Measurements from ENCODE around the gene SCN1B. TPM values are rescaled to one million over a fixed set of nuclear protein-coding genes. Genes with fewer than 3 reads are reported as not detected.

SCN1B gene
- 10 to 100 TPM in 1 of 2 donors, 1 to 10 TPM in 1; 5.8 to 17.2 TPM for total RNA-seq
- polyA plus RNA-seq (ENCODE audit: insufficient read length in 2 of 2), result 10 to 100 TPM; 16.1 to 24.0 TPM
- long read RNA-seq, donor 1, transcript SCN1B-201 (6 exons, 1,670 nt), result major isoform, 6 of 8 reads
- long read RNA-seq, donor 1, partial matches to known transcripts, result 0 of 8 reads
- long read RNA-seq, donor 1, other reads (novel, unspliced or antisense), result 0 of 8 reads
- long read RNA-seq, donor 2, partial matches to known transcripts, result 0 of 3 reads
- long read RNA-seq, donor 2, other reads (novel, unspliced or antisense), result 0 of 3 reads
- long read RNA-seq, donor 3, result 0 reads
- long read RNA-seq, donor 4, full-length matches to known transcripts, result 1 of 1 reads
- long read RNA-seq, donor 4, partial matches to known transcripts, result 0 of 1 reads
- long read RNA-seq, donor 4, other reads (novel, unspliced or antisense), result 0 of 1 reads

GRCh38 chr19:35030257-35031071 lies at the start of gene SCN1B:
SCN1B (plus strand) TSS chr19:35030470; CDS start chr19:35030821, 351 bp downstream.
- Histone ChIP-seq H3K36me3 (ENCODE audit: control insufficient read depth, insufficient read depth, low read length) (peaks cover 42% of the 10 kb centered on the region), H3K27ac (ENCODE audit: low read depth, low read length) (no peak within 1 kb of the TSS), H3K9me3 (ENCODE audit: control insufficient read depth, insufficient read depth, low read length) (no peaks in the 10 kb centered on the region), H3K27me3 (ENCODE audit: control insufficient read depth, insufficient read depth, low read length) (peaks cover 16% of the 10 kb centered on the region), H3K4me1 (ENCODE audit: control insufficient read depth, insufficient read depth, low read length) (peaks cover 14% of the 10 kb centered on the region), H3K4me3 (ENCODE audit: low read depth, low read length) (peak within 1 kb of the TSS; percentile 16)
- under 1% methylated on average over 108 of the region's 118 CpGs for WGBS (ENCODE audit: insufficient coverage)
- peak in 2 of 6 donors; percentile 64 to 66 for DNase-seq (ENCODE audit: low read depth in 4 of 6, low spot score in 6 of 6)

GRCh38 chr19:34982275-34982674 lies 48.0 kb upstream of the SCN1B start:
- H3K4me3 ChIP-seq (ENCODE audit: low read depth, low read length), result no peak overlapping the region

GRCh38 chr19:34983786-34984185 lies 46.5 kb upstream of the SCN1B start:
- Histone ChIP-seq H3K9me3 (ENCODE audit: control insufficient read depth, insufficient read depth, low read length) (no peaks in the 10 kb centered on the region), H3K27me3 (ENCODE audit: control insufficient read depth, insufficient read depth, low read length) (no peaks in the 10 kb centered on the region), H3K27ac (ENCODE audit: low read depth, low read length) (no peak overlapping the region), H3K4me1 (ENCODE audit: control insufficient read depth, insufficient read depth, low read length) (peaks cover 3% of the 10 kb centered on the region), H3K4me3 (ENCODE audit: low read depth, low read length) (no peak overlapping the region), H3K36me3 (ENCODE audit: control insufficient read depth, insufficient read depth, low read length) (no peaks in the 10 kb centered on the region)
- no peak for DNase-seq (ENCODE audit: low read depth in 4 of 6, low spot score in 6 of 6)
- 100% methylated on average over 2 of the region's 4 CpGs for WGBS (ENCODE audit: insufficient coverage)

More at GRCh38 chr19:34982275-34982674, 48.0 kb upstream of the SCN1B start:
- no peaks in the 10 kb centered on the region for H3K9me3 ChIP-seq (ENCODE audit: control insufficient read depth, insufficient read depth, low read length)
- H3K27me3 ChIP-seq (ENCODE audit: control insufficient read depth, insufficient read depth, low read length), result no peaks in the 10 kb centered on the region
- no peak overlapping the region for H3K27ac ChIP-seq (ENCODE audit: low read depth, low read length)
- no peak for DNase-seq (ENCODE audit: low read depth in 4 of 6, low spot score in 6 of 6)
- peaks cover 3% of the 10 kb centered on the region for H3K4me1 ChIP-seq (ENCODE audit: control insufficient read depth, insufficient read depth, low read length)
- H3K36me3 ChIP-seq (ENCODE audit: control insufficient read depth, insufficient read depth, low read length), result no peaks in the 10 kb centered on the region
- WGBS (ENCODE audit: insufficient coverage), result no CpG with 5 or more reads among the region's 5 CpGs

- DNase-seq (ENCODE audit: low read depth in 4 of 6, low spot score in 6 of 6), result no peak
- Histone ChIP-seq H3K27me3 (ENCODE audit: control insufficient read depth, insufficient read depth, low read length) (no peaks in the 10 kb centered on the region), H3K4me3 (ENCODE audit: low read depth, low read length) (no peak overlapping the region), H3K27ac (ENCODE audit: low read depth, low read length) (no peak overlapping the region), H3K36me3 (ENCODE audit: control insufficient read depth, insufficient read depth, low read length) (no peaks in the 10 kb centered on the region), H3K4me1 (ENCODE audit: control insufficient read depth, insufficient read depth, low read length) (peaks cover 3% of the 10 kb centered on the region), H3K9me3 (ENCODE audit: control insufficient read depth, insufficient read depth, low read length) (no peaks in the 10 kb centered on the region)
- WGBS (ENCODE audit: insufficient coverage), result no CpG with 5 or more reads among the region's 3 CpGs
These were observed 46.0 kb upstream of the SCN1B start for GRCh38 chr19:34984287-34984686.

- Histone ChIP-seq H3K4me1 (ENCODE audit: control insufficient read depth, insufficient read depth, low read length) (peaks cover 3% of the 10 kb centered on the region), H3K27ac (ENCODE audit: low read depth, low read length) (peak overlapping the region; percentile 0), H3K9me3 (ENCODE audit: control insufficient read depth, insufficient read depth, low read length) (no peaks in the 10 kb centered on the region), H3K27me3 (ENCODE audit: control insufficient read depth, insufficient read depth, low read length) (no peaks in the 10 kb centered on the region), H3K36me3 (ENCODE audit: control insufficient read depth, insufficient read depth, low read length) (no peaks in the 10 kb centered on the region), H3K4me3 (ENCODE audit: low read depth, low read length) (no peak overlapping the region)
- peak in 2 of 6 donors; percentile 22 to 65 for DNase-seq (ENCODE audit: low read depth in 4 of 6, low spot score in 6 of 6)
- WGBS (ENCODE audit: insufficient coverage), result 10% methylated on average over 4 of the region's 7 CpGs
These were observed 44.8 kb upstream of the SCN1B start for GRCh38 chr19:34985249-34986022.

- no peaks in the 10 kb centered on the region for H3K36me3 ChIP-seq (ENCODE audit: control insufficient read depth, insufficient read depth, low read length)
- no peak for DNase-seq (ENCODE audit: low read depth in 4 of 6, low spot score in 6 of 6)
- H3K4me1 ChIP-seq (ENCODE audit: control insufficient read depth, insufficient read depth, low read length), result peaks cover 3% of the 10 kb centered on the region
- no peaks in the 10 kb centered on the region for H3K9me3 ChIP-seq (ENCODE audit: control insufficient read depth, insufficient read depth, low read length)
- H3K27ac ChIP-seq (ENCODE audit: low read depth, low read length), result no peak overlapping the region
- no peaks in the 10 kb centered on the region for H3K27me3 ChIP-seq (ENCODE audit: control insufficient read depth, insufficient read depth, low read length)
- no peak overlapping the region for H3K4me3 ChIP-seq (ENCODE audit: low read depth, low read length)
- WGBS (ENCODE audit: insufficient coverage), result no CpG with 5 or more reads among the region's 1 CpG
These were observed 42.2 kb upstream of the SCN1B start for GRCh38 chr19:34988119-34988518.

- peaks cover 5% of the 10 kb centered on the region for H3K4me1 ChIP-seq (ENCODE audit: control insufficient read depth, insufficient read depth, low read length)
- H3K4me3 ChIP-seq (ENCODE audit: low read depth, low read length), result no peak overlapping the region
- DNase-seq (ENCODE audit: low read depth in 4 of 6, low spot score in 6 of 6), result no peak
- WGBS (ENCODE audit: insufficient coverage), result 56% methylated on average over 1 of the region's 6 CpGs
- H3K9me3 ChIP-seq (ENCODE audit: control insufficient read depth, insufficient read depth, low read length), result no peaks in the 10 kb centered on the region
- H3K36me3 ChIP-seq (ENCODE audit: control insufficient read depth, insufficient read depth, low read length), result no peaks in the 10 kb centered on the region
- no peak overlapping the region for H3K27ac ChIP-seq (ENCODE audit: low read depth, low read length)
- H3K27me3 ChIP-seq (ENCODE audit: control insufficient read depth, insufficient read depth, low read length), result no peaks in the 10 kb centered on the region
These were observed 41.0 kb upstream of the SCN1B start for GRCh38 chr19:34989298-34989697.

- Histone ChIP-seq H3K4me3 (ENCODE audit: low read depth, low read length) (no peak overlapping the region), H3K27me3 (ENCODE audit: control insufficient read depth, insufficient read depth, low read length) (no peaks in the 10 kb centered on the region), H3K27ac (ENCODE audit: low read depth, low read length) (no peak overlapping the region), H3K36me3 (ENCODE audit: control insufficient read depth, insufficient read depth, low read length) (no peaks in the 10 kb centered on the region), H3K4me1 (ENCODE audit: control insufficient read depth, insufficient read depth, low read length) (peaks cover 12% of the 10 kb centered on the region), H3K9me3 (ENCODE audit: control insufficient read depth, insufficient read depth, low read length) (no peaks in the 10 kb centered on the region)
- WGBS (ENCODE audit: insufficient coverage), result 87% methylated on average over 12 of the region's 13 CpGs
- no peak for DNase-seq (ENCODE audit: low read depth in 4 of 6, low spot score in 6 of 6)
These were observed 39.6 kb upstream of the SCN1B start for GRCh38 chr19:34990578-34991192.

All from spinal cord (tissue), 10 donors.